Endometrial microvascular endothelial cells (primary cell): ENCODE results near the gene MMP8. TPM values are rescaled to one million over a fixed set of nuclear protein-coding genes. Genes with fewer than 3 reads are reported as not detected.
"Not testable (repeated sequence)": the region's sequence is repeated elsewhere in the genome, so short reads cannot be mapped to it uniquely, and the experiment has no call there.

ENCODE experiments used
- in situ Hi-C: cut with HindIII; loops from 2 replicates; pipeline ENCODE4 v1.10.0; 2017; ENCODE audit warnings: low sequenced_read_pairs, low pct_unique_long_range_greater_than_20kb; ENCODE audit errors: inconsistent ontology term
- total RNA-seq: library from RNA; depleted of rRNA; stranded (reverse); fragments of >200 nt; gene quantifications from one replicate; pipeline ENCODE4 v1.2.3, GENCODE V29; 2015; ENCODE audit errors: inconsistent ontology term

Gene MMP8
- not detected for total RNA-seq

DNA sequence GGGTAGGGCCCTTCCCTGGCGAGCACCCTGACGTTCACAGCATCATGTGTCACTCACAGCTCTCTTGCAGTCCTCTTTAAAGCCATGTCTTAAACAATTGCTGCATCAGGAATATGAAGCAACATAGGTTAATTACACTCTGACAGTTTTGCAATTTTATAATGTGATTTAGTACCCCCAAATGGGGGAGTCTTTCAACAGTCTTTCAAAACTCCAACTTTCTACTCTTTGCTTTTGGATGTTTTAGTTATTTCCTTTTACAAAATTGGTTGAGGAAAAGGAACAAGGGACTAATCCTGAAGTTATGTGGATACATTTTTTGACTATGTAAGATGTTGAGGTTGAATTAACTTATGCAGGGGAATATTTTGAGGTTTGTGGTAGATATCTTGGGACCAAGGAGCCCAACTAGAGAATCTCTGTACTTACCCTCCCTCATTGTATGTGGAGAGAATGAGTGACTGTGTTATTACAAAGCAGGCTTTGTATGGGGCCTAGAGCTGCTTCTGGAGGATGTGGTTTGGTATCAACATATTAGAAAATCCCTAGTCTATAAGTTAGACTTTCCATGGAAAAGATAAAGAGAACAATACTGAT is at the start of gene MMP8:
Gene MMP8, minus strand, starts transcription at position 51 of the 597 bp plus-strand sequence. CDS start 99 bp downstream, outside the sequence.
- in situ Hi-C loops = no loop called here

- in situ Hi-C loops = no loop called here
Measured at GRCh38 chr11:102773386-102773785, 48.6 kb upstream of the MMP8 start.

DNA sequence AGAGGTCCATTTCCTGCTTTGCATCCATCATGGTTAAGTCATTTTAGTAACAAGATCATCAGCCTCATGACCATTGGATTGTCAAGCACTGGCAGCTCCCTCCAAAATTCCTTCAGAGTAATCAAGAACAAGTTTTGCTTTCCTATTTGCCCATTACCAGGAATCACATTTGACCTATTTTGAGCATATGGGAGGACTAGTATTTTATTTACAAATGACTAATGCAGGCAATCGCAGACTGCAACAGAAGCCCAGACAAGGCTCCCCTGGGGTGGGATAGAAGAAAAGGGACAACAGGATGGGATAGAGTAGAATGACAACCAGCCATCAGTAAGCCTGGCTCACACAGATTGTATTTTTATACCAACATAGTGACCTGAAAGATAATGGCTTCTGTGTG is 46.6 kb upstream of the MMP8 start:
- in situ Hi-C loops = no loop called here

- in situ Hi-C loops = no loop called here
Measured at GRCh38 chr11:102770191-102770590, 45.4 kb upstream of the MMP8 start.

GRCh38 chr11:102767800-102768199 is 43.0 kb upstream of the MMP8 start:
- in situ Hi-C loops = no loop called here

DNA sequence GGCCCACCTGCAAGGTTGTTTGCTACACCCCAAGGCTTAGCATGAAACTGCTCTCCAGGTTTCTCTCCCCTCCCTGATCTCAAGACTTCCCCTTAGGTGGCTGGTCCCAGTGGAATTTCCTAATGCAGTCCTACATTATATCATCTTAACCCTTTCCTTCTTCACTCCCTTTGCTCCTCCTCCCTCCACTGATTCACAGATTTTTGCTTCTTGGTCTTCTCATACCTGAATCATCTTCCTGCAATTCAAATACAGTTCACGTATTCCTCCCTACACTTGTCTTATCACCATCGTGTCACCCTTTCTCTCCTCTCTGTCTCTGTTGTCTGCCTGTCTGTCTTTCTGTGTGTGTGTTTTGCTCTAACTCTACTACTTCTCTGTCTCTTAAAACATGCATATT is 38.7 kb upstream of the MMP8 start:
- in situ Hi-C loops = no loop called here

- in situ Hi-C loops = no loop called here
Measured at GRCh38 chr11:102762361-102762767, 37.6 kb upstream of the MMP8 start.

GRCh38 chr11:102761646-102762238 is 37.0 kb upstream of the MMP8 start:
- in situ Hi-C loops = no loop called here

GRCh38 chr11:102760344-102761035 is 35.7 kb upstream of the MMP8 start:
- in situ Hi-C loops = no loop called here

DNA sequence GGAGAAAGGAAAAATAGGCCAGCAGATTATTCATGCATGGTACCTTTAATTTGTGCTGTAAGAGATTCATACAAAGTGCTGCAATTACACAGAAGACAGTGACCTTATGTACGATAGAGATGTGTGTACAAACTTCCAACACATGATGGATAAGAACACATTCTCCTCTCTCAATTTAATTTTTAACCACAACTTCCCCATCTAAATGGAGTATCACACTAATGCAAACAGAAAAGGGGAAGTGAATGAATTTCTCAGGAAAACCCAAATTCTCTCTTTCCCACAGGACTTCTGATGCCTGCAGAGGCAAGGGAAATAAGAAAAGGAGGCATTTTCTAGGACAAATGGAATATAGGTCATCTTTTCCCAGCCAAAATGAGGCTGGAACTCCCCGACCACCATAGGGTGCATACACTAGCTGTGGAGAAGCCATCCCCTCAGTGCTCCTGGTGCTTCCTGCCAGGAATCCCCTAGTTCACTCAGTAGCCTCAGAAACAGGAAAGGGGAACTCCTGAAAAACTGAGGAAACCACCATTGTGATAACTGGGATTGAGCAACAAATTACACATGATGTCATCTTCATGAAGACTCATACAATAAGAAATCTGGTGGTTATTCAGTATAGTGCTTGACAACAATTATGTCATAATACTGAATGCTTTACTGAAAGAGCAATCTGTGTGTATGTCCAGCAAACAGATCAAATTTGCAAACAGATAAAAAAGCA is 33.2 kb upstream of the MMP8 start:
- in situ Hi-C loops = no loop called here

DNA sequence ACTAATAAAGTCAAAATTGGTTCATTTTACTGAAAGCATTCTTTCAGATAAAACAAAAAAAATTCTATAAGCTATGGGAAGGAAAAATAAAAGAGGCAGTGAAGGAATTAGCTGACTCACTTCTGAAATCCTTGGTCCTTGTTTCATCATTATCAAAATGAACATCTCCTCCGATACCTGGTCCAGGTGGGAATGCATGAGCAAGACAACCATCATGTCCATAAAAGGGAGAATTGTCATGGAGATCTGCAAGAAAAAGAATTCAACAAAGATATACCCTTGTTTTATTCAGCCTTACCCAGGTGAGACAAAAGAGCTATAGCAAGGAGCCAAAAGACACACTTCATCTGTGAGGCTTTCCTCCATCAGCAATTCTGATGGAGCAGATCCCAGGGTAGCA is 28.5 kb upstream of the MMP8 start:
- in situ Hi-C loops = no loop called here

- in situ Hi-C loops = no loop called here
Measured at GRCh38 chr11:102751673-102752072, 26.9 kb upstream of the MMP8 start.

GRCh38 chr11:102749101-102749722 is 24.5 kb upstream of the MMP8 start:
- in situ Hi-C loops = no loop called here

- in situ Hi-C loops = not testable (repeated sequence)
Measured at GRCh38 chr11:102746746-102747578, 22.2 kb upstream of the MMP8 start.

DNA sequence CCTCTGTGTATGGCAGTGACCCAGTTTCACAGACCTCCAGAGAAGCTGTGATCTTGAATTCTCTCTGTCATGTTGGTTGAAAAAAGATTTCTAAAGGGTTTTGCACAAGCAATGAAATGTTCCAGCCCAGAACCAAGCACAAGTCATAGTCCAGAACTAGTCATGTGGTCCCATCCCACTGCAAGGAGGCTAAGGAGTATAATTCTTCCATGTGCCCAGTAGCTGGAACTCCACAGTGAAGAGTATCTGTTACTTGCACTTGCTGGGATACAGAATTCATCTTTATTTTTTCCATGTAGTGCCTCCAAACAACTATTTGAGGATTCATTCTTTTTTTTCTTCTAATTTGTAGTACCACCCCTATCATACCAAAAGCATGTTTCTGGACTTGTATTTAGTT is 9.9 kb upstream of the MMP8 start:
- in situ Hi-C loops = no loop called here

DNA sequence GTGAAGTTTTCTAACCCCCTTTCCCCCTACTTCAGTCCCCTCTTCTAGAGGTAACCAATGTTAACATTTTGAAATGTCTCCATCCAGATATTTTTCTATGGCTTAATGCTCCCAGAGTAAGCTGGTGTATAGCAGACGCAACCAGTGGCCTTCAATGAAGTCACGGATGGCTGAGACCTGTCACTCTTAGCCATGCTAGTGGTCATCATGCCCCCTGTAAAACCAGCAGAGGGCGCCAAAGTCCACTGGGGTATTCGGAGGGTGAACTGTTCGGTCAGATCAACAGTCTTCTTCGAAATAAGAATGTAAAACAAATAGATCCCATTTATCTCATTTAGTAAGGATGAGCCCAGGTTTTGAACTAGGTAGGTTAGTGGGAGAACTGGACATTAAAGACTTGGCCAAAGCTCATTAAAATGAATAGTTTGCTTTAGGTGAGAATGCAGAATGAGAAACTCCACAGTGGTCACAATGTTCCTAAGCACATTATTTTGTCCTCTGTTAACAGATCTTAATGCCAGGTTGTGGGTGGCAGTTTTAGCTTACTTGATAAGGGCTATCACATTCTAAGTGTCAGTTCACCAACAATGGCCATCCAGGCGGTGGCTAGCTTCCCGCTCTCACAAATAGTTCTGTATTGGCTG is 8.6 kb upstream of the MMP8 start:
- in situ Hi-C loops = no loop called here

- in situ Hi-C loops = not testable (repeated sequence)
Measured at GRCh38 chr11:102730944-102731343, 6.2 kb upstream of the MMP8 start.
